ENCODE data around the gene KCTD2.

GRCh38 chr17:75087558-75088453 lies 40.8 kb downstream of the KCTD2 start, which contains the start of gene SLC16A5:
- no peak for TF ChIP-seq EP300 (IDR thresholded peaks at IDR 0.05)
- TF ChIP-seq CTCF (IDR thresholded peaks at IDR 0.05): no peak

Measured in suprapubic skin (tissue), 3 donors.